ENCODE measurements around the gene MBNL2.

DNA sequence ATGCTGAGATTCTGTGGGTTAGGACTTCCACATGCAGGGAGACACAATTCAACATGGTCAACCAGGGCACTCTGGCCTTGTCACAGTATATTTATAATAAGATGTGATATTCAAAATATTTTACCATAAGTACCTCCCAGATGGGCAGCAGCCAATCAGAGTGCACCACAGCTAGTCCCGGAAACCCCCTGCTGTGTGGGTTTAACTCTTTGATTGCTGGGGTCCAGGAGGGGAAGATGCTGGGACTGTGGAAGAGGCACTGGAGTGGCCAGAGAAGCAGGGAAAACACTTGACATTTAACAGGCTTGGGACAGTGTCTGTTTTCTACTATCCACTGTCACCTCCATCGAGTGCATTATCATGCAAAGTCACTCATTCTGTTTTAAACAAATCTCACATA is 99.0 kb downstream of the MBNL2 start:
- TF ChIP-seq EZH2 (IDR thresholded peaks at IDR 0.05; ENCODE audit: insufficient read depth, poor library complexity, severe bottlenecking) (no peak), EZH2phosphoT487 (IDR thresholded peaks at IDR 0.05; ENCODE audit: insufficient read depth, low read depth) (no peak)
